SK-N-SH (cell line): ENCODE measurements around the gene CPVL. TPM values are rescaled to one million over a fixed set of nuclear protein-coding genes. Genes with fewer than 3 reads are reported as not detected.

ENCODE experiments used
- CTCF ChIA-PET: fragments of 300-600, 350-600 bp; formaldehyde crosslinking; extraction: SDS; loops from one replicate; lab custom pipeline; 2021; lab: Yijun Ruan, JAX
- POLR2A ChIA-PET: fragments of 350-600 bp; sonication (Branson Sonifier 250); formaldehyde crosslinking; extraction: SDS; loops from one replicate; lab custom pipeline; 2020; ENCODE audit warnings: antibody characterized with exemption, inconsistent platforms; lab: Yijun Ruan, JAX
- DNase-seq: peaks from one replicate; pipeline ENCODE4 v3.0.0; 2012
- H2AFZ ChIP-seq: fragments of 200-600 bp; sonication (generic); 2 replicates; pipeline ENCODE4 v1.8.1; 2016; ENCODE audit warnings: antibody characterized with exemption, mild to moderate bottlenecking, low read depth
- H3F3A ChIP-seq: fragments of 200-600 bp; sonication (generic); replicated peaks from 2 replicates; pipeline ENCODE3; 2016; ENCODE audit warnings: antibody characterized with exemption, mild to moderate bottlenecking; ENCODE audit not compliant: insufficient read depth
- H3K27ac ChIP-seq, 2 experiments: fragments of 200-500 bp in 1 of 2; fragments of 200-600 bp in 1 of 2; sonication (Bioruptor generic) in 1 of 2; sonication (generic), shearing (Covaris generic) in 1 of 2; 2 replicates each; pipeline versions ENCODE4 v1.5.1 to v1.6.1; 2014 to 2016; ENCODE audit warnings: low read depth in 2 of 2, inconsistent platforms in 1 of 2, low read length in 1 of 2, mild to moderate bottlenecking in 1 of 2, mixed read lengths in 1 of 2
- H3K27me3 ChIP-seq: fragments of 200-600 bp; sonication (generic), shearing (Covaris generic); 2 replicates; pipeline ENCODE4 v1.6.1; 2016; ENCODE audit warnings: mixed run types; ENCODE audit not compliant: insufficient read depth
- H3K36me3 ChIP-seq, 2 experiments: fragments of 200-500 bp in 1 of 2; fragments of 200-600 bp in 1 of 2; sonication (Bioruptor generic) in 1 of 2; sonication (generic) in 1 of 2; replicated peaks in 1 of 2; 2 replicates each; pipeline versions ENCODE3 to v1.5.1; 2014 to 2016; ENCODE audit warnings: low read length in 1 of 2, mild to moderate bottlenecking in 1 of 2; ENCODE audit not compliant: insufficient read depth in 2 of 2, control insufficient read depth in 1 of 2
- H3K4me1 ChIP-seq, 2 experiments: fragments of 200-500 bp in 1 of 2; fragments of 200-600 bp in 1 of 2; sonication (Bioruptor generic) in 1 of 2; sonication (generic), shearing (Covaris generic) in 1 of 2; 2 replicates each; pipeline versions ENCODE4 v1.5.1 to v1.6.1; 2014 to 2016; ENCODE audit warnings: low read depth in 1 of 2, low read length in 1 of 2, mixed run types in 1 of 2; ENCODE audit not compliant: insufficient read depth in 2 of 2, control insufficient read depth in 1 of 2
- H3K4me2 ChIP-seq: fragments of 200-600 bp; sonication (generic), shearing (Covaris generic); 2 replicates; pipeline ENCODE4 v1.6.1; 2017; ENCODE audit warnings: mixed run types
- H3K4me3 ChIP-seq, 2 experiments: fragments of 200-500 bp in 1 of 2; fragments of 200-600 bp in 1 of 2; sonication (Bioruptor generic) in 1 of 2; sonication (generic), shearing (Covaris generic) in 1 of 2; 2 replicates each; pipeline versions ENCODE4 v1.5.1 to v1.8.1; 2014 to 2016; ENCODE audit warnings: low read depth in 2 of 2, inconsistent platforms in 1 of 2, low read length in 1 of 2, mild to moderate bottlenecking in 1 of 2, mixed read lengths in 1 of 2, moderate library complexity in 1 of 2
- H3K79me2 ChIP-seq: fragments of 200-600 bp; sonication (generic); 2 replicates; pipeline ENCODE4 v1.8.1; 2017; ENCODE audit warnings: mild to moderate bottlenecking; ENCODE audit not compliant: insufficient read depth
- H3K9ac ChIP-seq: fragments of 200-600 bp; sonication (generic); 2 replicates; pipeline ENCODE4 v1.6.1; 2017; ENCODE audit warnings: mixed run types
- H3K9me2 ChIP-seq: fragments of 200-600 bp; sonication (generic); 2 replicates; pipeline ENCODE4 v1.6.1; 2017; ENCODE audit warnings: mixed run types
- H3K9me3 ChIP-seq: fragments of 200-600 bp; sonication (generic); 2 replicates; pipeline ENCODE4 v1.6.1; 2017; ENCODE audit warnings: mixed run types, mild to moderate bottlenecking, moderate library complexity
- H4K20me1 ChIP-seq: fragments of 200-600 bp; sonication (generic); 2 replicates; pipeline ENCODE4 v1.6.1; 2017; ENCODE audit warnings: mild to moderate bottlenecking, mixed run types; ENCODE audit not compliant: insufficient read depth
- EP300 ChIP-seq, 2 experiments: IDR thresholded peaks; 2 replicates each; pipeline versions ENCODE4 v1.4.0 to v1.6.1; 2012; ENCODE audit warnings: borderline replicate concordance in 1 of 2, low read depth in 1 of 2, low read length in 1 of 2
- EZH2phosphoT487 ChIP-seq: fragments of 200-600 bp; sonication (generic); IDR thresholded peaks from 2 replicates; pipeline ENCODE4 v1.6.1; 2017; ENCODE audit warnings: low read depth, mixed run types, mild to moderate bottlenecking, antibody characterized with exemption, moderate library complexity, borderline replicate concordance
- FOSL2 ChIP-seq: IDR thresholded peaks from 2 replicates; pipeline ENCODE4 v1.4.0; 2012; ENCODE audit warnings: low read depth, mild to moderate bottlenecking, moderate library complexity, borderline replicate concordance
- FOXJ3 ChIP-seq: sonication (generic); formaldehyde crosslinking; IDR thresholded peaks from 2 replicates; pipeline ENCODE4 v1.5.1; 2020; ENCODE audit warnings: mild to moderate bottlenecking, missing genetic modification reagents
- GABPA ChIP-seq: IDR thresholded peaks from 2 replicates; pipeline ENCODE4 v1.4.0; 2012; ENCODE audit warnings: low read depth, mild to moderate bottlenecking
- IRF3 ChIP-seq: fragments of 150-350 bp; IDR thresholded peaks from 2 replicates; pipeline ENCODE4 v1.6.1; 2016; ENCODE audit warnings: mild to moderate bottlenecking, low read depth, low read length
- JUND ChIP-seq: IDR thresholded peaks from 2 replicates; pipeline ENCODE4 v1.4.0; 2012
- MAX ChIP-seq: IDR thresholded peaks from 2 replicates; pipeline ENCODE4 v1.4.0; 2012; ENCODE audit warnings: low read depth
- NRF1 ChIP-seq: IDR thresholded peaks from 2 replicates; pipeline ENCODE4 v1.6.1; 2012; ENCODE audit warnings: low read depth, mild to moderate bottlenecking, low read length
- PBX3 ChIP-seq: IDR thresholded peaks from 2 replicates; pipeline ENCODE4; 2012
- RCOR1 ChIP-seq: fragments of 150-350 bp; IDR thresholded peaks from 2 replicates; pipeline ENCODE4 v1.6.1; 2017; ENCODE audit warnings: antibody characterized with exemption, low read length
- REST ChIP-seq: IDR thresholded peaks from 2 replicates; pipeline ENCODE4 v1.6.1; 2012; ENCODE audit warnings: mild to moderate bottlenecking, low read depth, low read length, moderate library complexity
- SIN3A ChIP-seq: IDR thresholded peaks from 2 replicates; pipeline ENCODE4 v1.6.1; 2012; ENCODE audit warnings: low read depth, mild to moderate bottlenecking, low read length, moderate library complexity, borderline replicate concordance
- SMC3 ChIP-seq: IDR thresholded peaks from 2 replicates; pipeline ENCODE4 v1.6.1; 2012; ENCODE audit warnings: low read depth, low read length, improper control_type of control experiment
- TAF1 ChIP-seq: IDR thresholded peaks from 2 replicates; pipeline ENCODE4 v1.6.1; 2012; ENCODE audit warnings: low read depth, mild to moderate bottlenecking, low read length, moderate library complexity, borderline replicate concordance
- USF2 ChIP-seq: fragments of 150-350 bp; IDR thresholded peaks from 2 replicates; pipeline ENCODE4 v1.6.1; 2017; ENCODE audit warnings: antibody characterized with exemption, low read length, low read depth, borderline replicate concordance
- YY1 ChIP-seq: IDR thresholded peaks from 2 replicates; pipeline ENCODE4 v1.4.0; 2012; ENCODE audit warnings: low read depth, mild to moderate bottlenecking
- WGBS: methylation state at CpG from one replicate; pipeline ENCODE4 v1.1.6; 2017; ENCODE audit warnings: low lambda C conversion rate; 5-methylcytosine and 5-hydroxymethylcytosine counted together
- polyA plus RNA-seq, 3 experiments: library from polyadenylated mRNA; depleted of rRNA; stranded (reverse); fragments of >200 nt; gene quantifications; 2 replicates each; pipeline ENCODE4 v1.2.3, GENCODE V29; 2012
- TF ChIP-seq, protein P1 (sequence below): fragments of 200-600 bp; sonication (generic); IDR thresholded peaks from 2 replicates; pipeline ENCODE4 v1.6.1; 2017; ENCODE audit warnings: antibody characterized with exemption, mild to moderate bottlenecking, moderate library complexity

CPVL gene
- polyA plus RNA-seq, 1 of the 3 experiments (the other 2 are of a cell fraction) = not detected

DNA sequence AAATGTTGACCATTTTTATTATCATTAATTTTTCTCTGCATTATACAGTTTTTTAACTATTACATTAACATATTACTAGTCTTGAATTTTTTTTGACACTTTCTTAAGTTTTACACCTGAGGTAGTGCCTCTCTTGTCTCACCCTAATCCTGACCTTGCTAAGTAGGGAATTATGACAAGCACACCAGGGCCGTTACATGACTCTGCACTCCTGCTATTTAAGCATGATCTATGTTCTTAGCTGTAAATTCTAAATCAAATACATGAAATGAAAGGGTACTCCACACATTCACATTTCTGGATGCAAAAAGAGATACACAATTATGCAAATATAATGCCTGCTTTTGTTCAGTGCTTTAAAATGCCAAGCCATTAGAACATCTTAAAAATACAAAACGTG, 23.6 kb downstream of the CPVL start:
- Histone ChIP-seq H3K36me3 (no peaks in the 10 kb centered on the region), H3K79me2 (no peaks in the 10 kb centered on the region), H3F3A (no peaks in the 10 kb centered on the region), H3K9me2 (no peaks in the 10 kb centered on the region), H3K27ac (no peak overlapping the region), H3K4me1 (no peaks in the 10 kb centered on the region), H4K20me1 (no peaks in the 10 kb centered on the region), H3K9ac (no peak overlapping the region), H3K4me2 (no peak overlapping the region), H3K9me3 (no peaks in the 10 kb centered on the region), H3K27me3 (0 out of 2 replicates have a peak, but pooled peaks cover 5% of the 10 kb centered on the region), H2AFZ (no peak overlapping the region), H3K4me3 (no peak overlapping the region)
- WGBS = 27% methylated on average over 2 of the region's 2 CpGs
- TF ChIP-seq, protein P1, sequence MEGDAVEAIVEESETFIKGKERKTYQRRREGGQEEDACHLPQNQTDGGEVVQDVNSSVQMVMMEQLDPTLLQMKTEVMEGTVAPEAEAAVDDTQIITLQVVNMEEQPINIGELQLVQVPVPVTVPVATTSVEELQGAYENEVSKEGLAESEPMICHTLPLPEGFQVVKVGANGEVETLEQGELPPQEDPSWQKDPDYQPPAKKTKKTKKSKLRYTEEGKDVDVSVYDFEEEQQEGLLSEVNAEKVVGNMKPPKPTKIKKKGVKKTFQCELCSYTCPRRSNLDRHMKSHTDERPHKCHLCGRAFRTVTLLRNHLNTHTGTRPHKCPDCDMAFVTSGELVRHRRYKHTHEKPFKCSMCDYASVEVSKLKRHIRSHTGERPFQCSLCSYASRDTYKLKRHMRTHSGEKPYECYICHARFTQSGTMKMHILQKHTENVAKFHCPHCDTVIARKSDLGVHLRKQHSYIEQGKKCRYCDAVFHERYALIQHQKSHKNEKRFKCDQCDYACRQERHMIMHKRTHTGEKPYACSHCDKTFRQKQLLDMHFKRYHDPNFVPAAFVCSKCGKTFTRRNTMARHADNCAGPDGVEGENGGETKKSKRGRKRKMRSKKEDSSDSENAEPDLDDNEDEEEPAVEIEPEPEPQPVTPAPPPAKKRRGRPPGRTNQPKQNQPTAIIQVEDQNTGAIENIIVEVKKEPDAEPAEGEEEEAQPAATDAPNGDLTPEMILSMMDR = no peak
- no peak for TF ChIP-seq EZH2phosphoT487
- TF ChIP-seq MAX = no peak
- no peak for TF ChIP-seq GABPA
- TF ChIP-seq SMC3 = no peak
- TF ChIP-seq RCOR1 = no peak
- TF ChIP-seq SIN3A = no peak
- POLR2A ChIA-PET = no interaction called here
- no peak for DNase-seq
- CTCF ChIA-PET = interaction anchor here (0.8 to 48.2 kb wide), 8 partner anchors 9 to 286 kb away, joined by 4 to 1647 read pairs (median 10); no protein-coding TSS in a partner anchor

GRCh38 chr7:29122081-29122480, 24.3 kb downstream of the CPVL start:
- 45% methylated on average over 5 of the region's 5 CpGs for WGBS
- no peak overlapping the region for H2AFZ ChIP-seq
- TF ChIP-seq IRF3 (no peak), FOSL2 (no peak), SIN3A (no peak), SMC3 (no peak), REST (no peak), TAF1 (no peak), NRF1 (no peak), JUND (no peak), PBX3 (no peak), FOXJ3 (CRISPR knock-in tag) (no peak), GABPA (no peak), EP300 (IDR thresholded peaks at IDR 0.05; ENCODE audit: borderline replicate concordance in 1 of 2, low read depth in 1 of 2, low read length in 1 of 2) (no peak), USF2 (no peak), YY1 (no peak)
- ChIA-PET CTCF (interaction anchor here (0.6 to 48.2 kb wide), 7 partner anchors 10 to 287 kb away, joined by 3 to 1647 read pairs (median 11); no protein-coding TSS in a partner anchor), POLR2A (no interaction called here)
- no peaks in the 10 kb centered on the region for H4K20me1 ChIP-seq
- H3K79me2 ChIP-seq = no peaks in the 10 kb centered on the region
- no peaks in the 10 kb centered on the region for H3F3A ChIP-seq
- H3K4me2 ChIP-seq = no peak overlapping the region
- H3K9ac ChIP-seq = no peak overlapping the region
- no peaks in the 10 kb centered on the region for H3K36me3 ChIP-seq
- H3K27ac ChIP-seq = no peak overlapping the region
- no peak overlapping the region for H3K4me3 ChIP-seq
- H3K4me1 ChIP-seq = no peaks in the 10 kb centered on the region
- no peak for DNase-seq
- 0 out of 2 replicates have a peak, but pooled peaks cover 5% of the 10 kb centered on the region for H3K27me3 ChIP-seq
- no peaks in the 10 kb centered on the region for H3K9me2 ChIP-seq
- no peaks in the 10 kb centered on the region for H3K9me3 ChIP-seq
